Lung (tissue), 12 donors: ENCODE results near the gene THSD7A. TPM values are rescaled to one million over a fixed set of nuclear protein-coding genes. Genes with fewer than 3 reads are reported as not detected.

Source experiments
- ATAC-seq: fragments of 200-7000 bp; cut with Tn5 transposase; one replicate; pipeline ENCODE4 v1.9.1; 2020; ENCODE audit warnings: moderate number of reproducible peaks; ENCODE audit not compliant: insufficient read depth, low FRiP score
- DNase-seq, 3 donors: peaks; one replicate each; pipeline ENCODE4 v3.0.0-alpha.2; 2013 to 2017
- H3K27ac ChIP-seq, 2 donors: one replicate each; pipeline ENCODE4 v1.5.1; 2013; ENCODE audit warnings: mild to moderate bottlenecking in 2 of 2, moderate library complexity in 2 of 2, control low read depth in 1 of 2, inconsistent platforms in 1 of 2, low read depth in 1 of 2, low read length in 1 of 2
- H3K27me3 ChIP-seq, 3 donors: one replicate each; pipeline ENCODE4 v1.5.1; 2013; ENCODE audit warnings: low read length in 2 of 3; ENCODE audit not compliant: control insufficient read depth in 3 of 3, insufficient read depth in 3 of 3
- H3K36me3 ChIP-seq, 4 donors: one replicate each; pipeline ENCODE4 v1.5.1; 2013; ENCODE audit warnings: low read length in 4 of 4, mild to moderate bottlenecking in 1 of 4, moderate library complexity in 1 of 4; ENCODE audit not compliant: control insufficient read depth in 4 of 4, insufficient read depth in 4 of 4
- H3K4me1 ChIP-seq, 5 donors: one replicate each; pipeline ENCODE4 v1.5.1; 2013; ENCODE audit warnings: low read length in 5 of 5, mild to moderate bottlenecking in 2 of 5, moderate library complexity in 1 of 5; ENCODE audit not compliant: control insufficient read depth in 5 of 5, insufficient read depth in 5 of 5
- H3K4me3 ChIP-seq: one replicate; pipeline ENCODE4 v1.5.1; 2013; ENCODE audit warnings: mild to moderate bottlenecking, control low read depth, moderate library complexity
- H3K9ac ChIP-seq, 2 donors: one replicate each; pipeline ENCODE4 v1.5.1; 2013; ENCODE audit warnings: low read length in 2 of 2, control low read depth in 1 of 2; ENCODE audit not compliant: insufficient read depth in 1 of 2
- H3K9me3 ChIP-seq, 4 donors: one replicate each; pipeline ENCODE4 v1.5.1; 2013; ENCODE audit warnings: low read length in 3 of 4, mild to moderate bottlenecking in 1 of 4, moderate library complexity in 1 of 4; ENCODE audit not compliant: control insufficient read depth in 4 of 4, insufficient read depth in 3 of 4
- WGBS, 2 donors: extraction: QIAGEN DNeasy Blood & Tissue Kit; methylation state at CpG; one replicate each; pipeline ENCODE4 v1.1.7; 2013; 5-methylcytosine and 5-hydroxymethylcytosine counted together
- polyA plus RNA-seq, 2 donors: library from polyadenylated mRNA; stranded (reverse); fragments of 200-250 nt; gene quantifications; one replicate each; pipeline ENCODE4 v1.2.1, GENCODE V29; 2013
- total RNA-seq, 2 donors: library from RNA; depleted of rRNA in 1 of 2; stranded (reverse); fragments of >200 nt in 1 of 2; gene quantifications; one replicate each; pipeline ENCODE4 v1.2.1, GENCODE V29; 2014 to 2021
- TF ChIP-seq, protein P1 (sequence below): IDR thresholded peaks from 2 replicates; pipeline ENCODE4 v1.5.1; 2012; ENCODE audit warnings: mild to moderate bottlenecking; ENCODE audit errors: control extremely low read depth, extremely low read depth
- donor health status: control.
- donor health status: control.
- donor health status: Bipolar disorder and iron deficiency.
- donor health status: healthy.
- donor health status: DM: yes; HTN: yes; CAD: no.

THSD7A gene
- total and polyA plus RNA-seq, 4 donors = 0.53 to 12.1 (median 4.5) TPM

DNA sequence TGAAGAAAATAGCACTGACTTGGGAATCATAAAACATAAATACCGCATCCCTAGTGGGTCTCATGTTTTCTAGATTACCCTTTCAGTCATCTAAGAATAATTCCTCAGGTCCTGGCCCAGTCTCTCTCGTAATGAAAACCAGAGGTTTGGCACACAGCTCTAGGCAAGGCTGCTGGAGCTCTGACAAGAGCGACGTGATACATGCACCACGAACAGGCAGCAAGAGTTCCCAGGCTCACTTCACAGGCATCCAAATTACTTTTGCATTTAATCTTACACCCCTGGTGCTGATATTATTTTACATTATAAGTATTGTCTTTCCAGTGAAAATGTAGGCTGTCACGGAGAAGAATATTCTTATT lies 105.2 kb downstream of the THSD7A start:
- TF ChIP-seq, protein P1, sequence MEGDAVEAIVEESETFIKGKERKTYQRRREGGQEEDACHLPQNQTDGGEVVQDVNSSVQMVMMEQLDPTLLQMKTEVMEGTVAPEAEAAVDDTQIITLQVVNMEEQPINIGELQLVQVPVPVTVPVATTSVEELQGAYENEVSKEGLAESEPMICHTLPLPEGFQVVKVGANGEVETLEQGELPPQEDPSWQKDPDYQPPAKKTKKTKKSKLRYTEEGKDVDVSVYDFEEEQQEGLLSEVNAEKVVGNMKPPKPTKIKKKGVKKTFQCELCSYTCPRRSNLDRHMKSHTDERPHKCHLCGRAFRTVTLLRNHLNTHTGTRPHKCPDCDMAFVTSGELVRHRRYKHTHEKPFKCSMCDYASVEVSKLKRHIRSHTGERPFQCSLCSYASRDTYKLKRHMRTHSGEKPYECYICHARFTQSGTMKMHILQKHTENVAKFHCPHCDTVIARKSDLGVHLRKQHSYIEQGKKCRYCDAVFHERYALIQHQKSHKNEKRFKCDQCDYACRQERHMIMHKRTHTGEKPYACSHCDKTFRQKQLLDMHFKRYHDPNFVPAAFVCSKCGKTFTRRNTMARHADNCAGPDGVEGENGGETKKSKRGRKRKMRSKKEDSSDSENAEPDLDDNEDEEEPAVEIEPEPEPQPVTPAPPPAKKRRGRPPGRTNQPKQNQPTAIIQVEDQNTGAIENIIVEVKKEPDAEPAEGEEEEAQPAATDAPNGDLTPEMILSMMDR = no peak
- Histone ChIP-seq H3K9me3 (no peaks in the 10 kb centered on the region), H3K27me3 (no peaks in the 10 kb centered on the region), H3K9ac (no peak overlapping the region), H3K36me3 (no peaks in the 10 kb centered on the region), H3K4me3 (no peak overlapping the region), H3K4me1 (peaks cover 0 to 21% (median 0%) of the 10 kb centered on the region in 5 donors), H3K27ac (no peak overlapping the region)
- ATAC-seq = no peak
- WGBS, 2 donors = 81 to 91% methylated on average over 6 of the region's 6 CpGs
- peak; percentile 15 to 56 (median 55) for DNase-seq

DNA sequence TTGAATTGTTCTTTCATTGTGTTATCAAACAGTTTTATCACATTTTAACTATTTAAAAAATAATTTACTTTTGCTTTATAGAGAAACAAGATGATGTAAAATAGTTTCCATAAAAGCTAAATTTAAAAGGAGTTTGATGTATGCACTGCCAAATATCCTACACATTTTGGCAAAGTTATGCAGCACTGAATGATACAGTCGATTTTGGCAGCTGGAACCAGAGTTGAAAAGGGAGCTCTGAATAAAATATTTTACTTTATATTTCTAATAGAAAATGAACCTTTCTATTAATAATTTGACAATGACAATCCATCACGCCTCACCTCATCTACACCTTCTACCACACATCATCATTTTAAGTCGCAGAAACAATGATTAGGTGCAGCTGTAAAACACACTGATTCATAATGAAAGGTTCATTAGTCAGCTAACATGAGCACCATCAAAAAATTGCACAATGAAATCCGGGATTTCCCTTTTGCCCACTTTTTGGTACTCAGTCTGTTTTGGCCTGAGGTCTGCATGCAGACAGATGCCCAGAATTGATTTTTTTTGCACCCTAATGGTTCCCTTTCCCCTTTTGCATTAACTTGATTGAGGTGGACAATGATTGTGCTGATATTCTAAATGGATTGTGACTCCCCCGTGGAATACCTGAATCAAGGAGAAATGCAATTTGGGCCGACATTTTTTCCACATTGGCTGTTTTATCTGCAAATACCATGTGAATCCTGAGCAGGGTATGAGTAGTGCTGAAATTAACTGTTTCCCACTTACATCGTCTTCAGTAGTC lies 105.8 kb downstream of the THSD7A start:
- Histone ChIP-seq H3K4me3 (no peak overlapping the region), H3K27me3 (no peaks in the 10 kb centered on the region), H3K9me3 (no peaks in the 10 kb centered on the region), H3K4me1 (peaks cover 0 to 21% (median 0%) of the 10 kb centered on the region in 5 donors), H3K36me3 (no peaks in the 10 kb centered on the region), H3K9ac (no peak overlapping the region), H3K27ac (no peak overlapping the region)
- WGBS, 2 donors = 80 to 85% methylated on average over 7 of the region's 7 CpGs
- ATAC-seq (no peak), DNase-seq (peak in 2 of 3 donors; percentile 73 to 78)
- TF ChIP-seq, protein P1 = no peak

- Histone ChIP-seq H3K4me1 (no peaks in the 10 kb centered on the region), H3K9ac (no peak overlapping the region)
- no peak for ATAC-seq
These were observed 115.8 kb downstream of the THSD7A start for GRCh38 chr7:11716185-11716584.

More at GRCh38 chr7:11716185-11716584, 115.8 kb downstream of the THSD7A start:
- H3K27me3 ChIP-seq = no peaks in the 10 kb centered on the region
- H3K27ac ChIP-seq = no peak overlapping the region
- no peaks in the 10 kb centered on the region for H3K36me3 ChIP-seq
- TF ChIP-seq, protein P1 = no peak
- peak; percentile 18 to 29 (median 26) for DNase-seq
- no peaks in the 10 kb centered on the region for H3K9me3 ChIP-seq
- no peak overlapping the region for H3K4me3 ChIP-seq
